IMR-90 (cell line): ENCODE measurements around the gene SP3. TPM values are rescaled to one million over a fixed set of nuclear protein-coding genes. Genes with fewer than 3 reads are reported as not detected.

Experiments used
- ATAC-seq: fragments of 200-7000 bp; cut with Tn5 transposase; 2 replicates; pipeline ENCODE4 v1.9.1; 2020; ENCODE audit warnings: low read depth, mild to moderate bottlenecking, moderate library complexity
- BruUV-seq: library from RNA; stranded (reverse); fragments of 400-500 nt; replicated peaks from 2 replicates; lab custom pipeline; 2021; lab: Mats Ljungman, UMichigan
- CTCF ChIA-PET: fragments of 300-600 bp; formaldehyde crosslinking; extraction: SDS; loops from one replicate; lab custom pipeline; 2021; ENCODE audit warnings: antibody characterized with exemption; lab: Yijun Ruan, JAX
- POLR2A ChIA-PET: fragments of 300-600 bp; sonication (Branson Sonifier 250); formaldehyde crosslinking; loops from one replicate; lab custom pipeline; 2022; ENCODE audit warnings: antibody characterized with exemption; ENCODE audit not compliant: unreplicated experiment; lab: Charles Lee
- DNase-seq: peaks from one replicate; pipeline ENCODE4 v3.0.0; 2013
- H2AFZ ChIP-seq: replicated peaks from 2 replicates; pipeline ENCODE3; 2013; ENCODE audit warnings: low read length, mild to moderate bottlenecking; ENCODE audit not compliant: poor library complexity
- H2AK5ac ChIP-seq: 2 replicates; pipeline ENCODE4 v1.6.1; 2013; ENCODE audit warnings: low read depth, low read length, inconsistent platforms
- H2AK9ac ChIP-seq: replicated peaks from 2 replicates; pipeline ENCODE3; 2013; ENCODE audit warnings: mild to moderate bottlenecking, low read depth, low read length, moderate library complexity; ENCODE audit not compliant: poor library complexity
- H2BK120ac ChIP-seq: 2 replicates; pipeline ENCODE4 v1.6.1; 2013; ENCODE audit warnings: low read depth, low read length, inconsistent platforms
- H2BK15ac ChIP-seq: 3 replicates; pipeline ENCODE4 v1.6.1; 2013; ENCODE audit warnings: low read depth, low read length, inconsistent platforms
- H2BK20ac ChIP-seq: 2 replicates; pipeline ENCODE4 v1.6.1; 2013; ENCODE audit warnings: low read depth, mild to moderate bottlenecking, inconsistent platforms, low read length, moderate library complexity
- H2BK5ac ChIP-seq: 2 replicates; pipeline ENCODE4 v1.6.1; 2013; ENCODE audit warnings: mild to moderate bottlenecking, low read depth, low read length, inconsistent platforms; ENCODE audit not compliant: poor library complexity, severe bottlenecking
- H3K14ac ChIP-seq: replicated peaks from 2 replicates; pipeline ENCODE4 v1.6.1; 2013; ENCODE audit warnings: low read depth, low read length, inconsistent platforms
- H3K18ac ChIP-seq: 2 replicates; pipeline ENCODE4 v1.6.1; 2013; ENCODE audit warnings: low read depth, low read length, control low read depth
- H3K23ac ChIP-seq: 2 replicates; pipeline ENCODE4 v1.6.1; 2013; ENCODE audit warnings: low read depth, low read length, inconsistent platforms
- H3K27ac ChIP-seq: 2 replicates; pipeline ENCODE4 v1.5.1; 2013; ENCODE audit warnings: mild to moderate bottlenecking, control low read depth, low read length; ENCODE audit not compliant: insufficient read depth
- H3K27me3 ChIP-seq: 2 replicates; pipeline ENCODE4 v1.6.1; 2013; ENCODE audit warnings: low read length; ENCODE audit not compliant: control insufficient read depth, insufficient read depth
- H3K36me3 ChIP-seq: 2 replicates; pipeline ENCODE4 v1.6.1; 2013; ENCODE audit warnings: low read length, mixed read lengths; ENCODE audit not compliant: control insufficient read depth, insufficient read depth
- H3K4ac ChIP-seq: 2 replicates; pipeline ENCODE4 v1.6.1; 2013; ENCODE audit warnings: low read depth, low read length, inconsistent platforms
- H3K4me1 ChIP-seq: 2 replicates; pipeline ENCODE4 v1.6.1; 2013; ENCODE audit warnings: low read length, mixed read lengths; ENCODE audit not compliant: control insufficient read depth, insufficient read depth
- H3K4me2 ChIP-seq: 2 replicates; pipeline ENCODE4 v1.6.1; 2013; ENCODE audit warnings: low read depth, mild to moderate bottlenecking, control low read depth, low read length, moderate library complexity
- H3K4me3 ChIP-seq: 2 replicates; pipeline ENCODE4 v1.5.1; 2013; ENCODE audit warnings: low read depth, mild to moderate bottlenecking, control low read depth, low read length, moderate library complexity; ENCODE audit not compliant: insufficient read depth
- H3K56ac ChIP-seq: 2 replicates; pipeline ENCODE4 v1.6.1; 2013; ENCODE audit warnings: low read length, inconsistent platforms; ENCODE audit not compliant: insufficient read depth; ENCODE audit errors: extremely low read depth
- H3K79me1 ChIP-seq, 2 experiments: 2 replicates each; pipeline ENCODE4 v1.6.1; 2013; ENCODE audit warnings: low read length in 2 of 2, inconsistent platforms in 1 of 2, low read depth in 1 of 2
- H3K9ac ChIP-seq: 2 replicates; pipeline ENCODE4 v1.6.1; 2013; ENCODE audit warnings: low read depth, low read length, control low read depth
- H3K9me1 ChIP-seq: 2 replicates; pipeline ENCODE4 v1.6.1; 2013; ENCODE audit warnings: low read length, inconsistent platforms; ENCODE audit not compliant: insufficient read depth
- H3K9me3 ChIP-seq: 2 replicates; pipeline ENCODE4 v1.6.1; 2013; ENCODE audit warnings: low read length; ENCODE audit not compliant: control insufficient read depth, insufficient read depth
- H4K20me1 ChIP-seq: 2 replicates; pipeline ENCODE4 v1.6.1; 2013; ENCODE audit warnings: low read length, inconsistent platforms; ENCODE audit not compliant: insufficient read depth
- H4K5ac ChIP-seq: 2 replicates; pipeline ENCODE4 v1.6.1; 2013; ENCODE audit warnings: mild to moderate bottlenecking, low read depth, low read length, control low read depth
- H4K8ac ChIP-seq, 2 experiments: 2 replicates each; pipeline ENCODE4 v1.6.1; 2013; ENCODE audit warnings: low read depth in 2 of 2, low read length in 2 of 2, control low read depth in 1 of 2, inconsistent platforms in 1 of 2
- H4K91ac ChIP-seq: 2 replicates; pipeline ENCODE4 v1.6.1; 2013; ENCODE audit warnings: low read depth, low read length, inconsistent platforms; ENCODE audit not compliant: insufficient read depth
- BHLHE40 ChIP-seq: fragments of 150-350 bp; IDR thresholded peaks from 2 replicates; pipeline ENCODE4 v1.6.1; 2016; ENCODE audit warnings: mild to moderate bottlenecking, low read depth, low read length
- CEBPB ChIP-seq: IDR thresholded peaks from 2 replicates; pipeline ENCODE4 v1.6.1; 2012; ENCODE audit warnings: low read depth, low read length, improper control_type of control experiment
- CHD1 ChIP-seq: IDR thresholded peaks from 2 replicates; pipeline ENCODE4 v1.6.1; 2012; ENCODE audit warnings: low read depth, low read length, improper control_type of control experiment
- ELK1 ChIP-seq: fragments of 150-350 bp; IDR thresholded peaks from 2 replicates; pipeline ENCODE4 v1.6.1; 2016; ENCODE audit warnings: low read depth, mild to moderate bottlenecking, low read length, moderate library complexity, borderline replicate concordance
- FOS ChIP-seq: fragments of 150-350 bp; IDR thresholded peaks from 2 replicates; pipeline ENCODE4 v1.6.1; 2016; ENCODE audit warnings: low read depth, low read length
- MAFK ChIP-seq: IDR thresholded peaks from 2 replicates; pipeline ENCODE4 v1.6.1; 2012; ENCODE audit warnings: low read depth, low read length, improper control_type of control experiment
- MAZ ChIP-seq: IDR thresholded peaks from 2 replicates; pipeline ENCODE4 v1.6.1; 2012; ENCODE audit warnings: low read depth, mild to moderate bottlenecking, low read length, improper control_type of control experiment, moderate library complexity, borderline replicate concordance
- MXI1 ChIP-seq: IDR thresholded peaks from 2 replicates; pipeline ENCODE4 v1.6.1; 2012; ENCODE audit warnings: low read depth, mild to moderate bottlenecking, low read length, moderate library complexity, borderline replicate concordance
- NFE2L2 ChIP-seq: fragments of 150-350 bp; IDR thresholded peaks from 2 replicates; pipeline ENCODE4 v1.6.1; 2016; ENCODE audit warnings: low read depth, mild to moderate bottlenecking, low read length
- POLR2A ChIP-seq: IDR thresholded peaks from 2 replicates; pipeline ENCODE4 v1.6.1; 2012; ENCODE audit warnings: mild to moderate bottlenecking, low read depth, low read length
- RAD21 ChIP-seq: IDR thresholded peaks from 2 replicates; pipeline ENCODE4 v1.6.1; 2012; ENCODE audit warnings: low read length, improper control_type of control experiment
- RCOR1 ChIP-seq: IDR thresholded peaks from 2 replicates; pipeline ENCODE4 v1.6.1; 2012; ENCODE audit warnings: mild to moderate bottlenecking, low read length, improper control_type of control experiment; ENCODE audit not compliant: insufficient replicate concordance
- RFX5 ChIP-seq: IDR thresholded peaks from 2 replicates; pipeline ENCODE4 v1.8.0; 2012; ENCODE audit warnings: low read depth, mild to moderate bottlenecking, low read length, moderate library complexity
- SMC3 ChIP-seq: fragments of 150-350 bp; IDR thresholded peaks from 2 replicates; pipeline ENCODE4 v1.6.1; 2016; ENCODE audit warnings: low read depth, mild to moderate bottlenecking, antibody characterized with exemption, low read length, moderate library complexity
- USF2 ChIP-seq: fragments of 150-350 bp; IDR thresholded peaks from 2 replicates; pipeline ENCODE4 v1.6.1; 2017; ENCODE audit warnings: mild to moderate bottlenecking, antibody characterized with exemption, low read length, low read depth
- WGBS, 2 experiments: methylation state at CpG; one replicate each; pipeline versions ENCODE4 v1.1.5 to v1.1.7; 2013; ENCODE audit warnings: missing lambda C conversion rate in 2 of 2; ENCODE audit not compliant: insufficient read length in 1 of 2; ENCODE audit errors: extremely low coverage in 2 of 2; 5-methylcytosine and 5-hydroxymethylcytosine counted together
- dilution Hi-C: fragments of 300-500 bp; cut with HindIII; formaldehyde crosslinking; loops from one replicate; pipeline ENCODE4 v1.14.3; 2018; ENCODE audit warnings: low sequenced_read_pairs; ENCODE audit not compliant: unreplicated experiment
- in situ Hi-C: fragments of 300-500 bp; cut with MboI; formaldehyde crosslinking; loops from 3 replicates; pipeline ENCODE4 v1.14.3; 2019; ENCODE audit warnings: low sequenced_read_pairs, inconsistent platforms, mixed read lengths
- intact Hi-C: fragments of 100-400 bp; cut with micrococcal nuclease; formaldehyde crosslinking; loops from 2 replicates; pipeline ENCODE4 v1.10.0; 2022
- polyA plus RNA-seq, 3 experiments: library from polyadenylated mRNA; depleted of rRNA; stranded (reverse); fragments of >200 nt; gene quantifications; 2 replicates each; pipeline ENCODE4 v1.2.3, GENCODE V29; 2012; ENCODE audit warnings: low replicate concordance in 1 of 3
- total RNA-seq: library from RNA; depleted of rRNA; stranded (reverse); fragments of >200 nt; gene quantifications from 2 replicates; pipeline ENCODE4 v1.2.3, GENCODE V29; 2012
- TF ChIP-seq, protein P1 (sequence below): conservative IDR thresholded peaks from 2 replicates; pipeline ENCODE4 v1.5.1; 2012; ENCODE audit warnings: mild to moderate bottlenecking, low read depth, low read length, improper control_type of control experiment

The SP3 gene
- total and polyA plus RNA-seq, 2 of the 4 experiments (the other 2 are of a cell fraction): 26.7 to 136 TPM

DNA sequence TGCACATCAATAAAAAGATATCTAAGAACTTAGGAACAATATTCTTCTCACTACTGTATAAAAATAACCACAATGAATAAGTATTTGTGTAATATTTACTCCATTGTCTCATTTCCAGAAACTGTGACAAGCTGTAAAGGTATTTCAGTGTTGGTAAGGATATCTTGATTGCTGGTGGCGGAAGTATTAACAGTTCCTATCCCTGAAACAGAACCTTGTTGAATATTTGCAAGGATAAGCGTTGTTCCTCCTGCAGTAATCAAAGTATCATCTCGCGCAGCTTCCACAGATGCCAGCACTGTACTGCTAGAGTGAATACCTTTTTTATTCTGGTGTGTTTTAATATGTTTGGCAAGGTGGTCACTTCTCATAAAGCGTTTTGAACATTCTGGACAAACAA is 55.3 kb downstream of the SP3 start:
- Histone ChIP-seq H3K9me3 (no peaks in the 10 kb centered on the region), H2BK5ac (no peak overlapping the region), H2BK20ac (no peak overlapping the region), H3K56ac (no peak overlapping the region), H2AFZ (no peak overlapping the region), H2BK120ac (no peak overlapping the region), H3K9ac (no peak overlapping the region), H3K4ac (no peak overlapping the region), H4K8ac (no peak overlapping the region), H4K20me1 (no peaks in the 10 kb centered on the region; the same call in 1 of the 2 replicates), H3K18ac (no peak overlapping the region), H3K4me1 (no peaks in the 10 kb centered on the region), H3K36me3 (peaks cover 20% of the 10 kb centered on the region), H4K5ac (no peak overlapping the region), H3K23ac (no peak overlapping the region), H3K4me3 (no peak overlapping the region), H2BK15ac (no peak overlapping the region), H3K14ac (no peak overlapping the region), H2AK5ac (no peak overlapping the region), H3K79me1 (peaks cover 7 to 20% of the 10 kb centered on the region in 2 experiments), H3K27ac (no peak overlapping the region), H3K27me3 (no peaks in the 10 kb centered on the region), H3K9me1 (peaks cover 3% of the 10 kb centered on the region; the same call in 1 of the 2 replicates), H4K91ac (no peak overlapping the region), H2AK9ac (no peak overlapping the region), H3K4me2 (no peak overlapping the region)
- WGBS, 2 experiments: 100% methylated on average over 2 of the region's 5 CpGs; no CpG with 5 or more reads in 1 of the 2 experiments
- dilution Hi-C loops: no loop called here
- CTCF ChIA-PET: interaction anchor here (1.3 kb wide), 1 partner anchor 169 kb away, joined by 3 read pairs; no protein-coding TSS in a partner anchor
- peak; percentile 17 for DNase-seq
- intact Hi-C loops: no loop called here
- TF ChIP-seq MAZ (no peak), CEBPB (no peak), MAFK (no peak), RFX5 (no peak), CHD1 (no peak), ELK1 (no peak), POLR2A (no peak), BHLHE40 (no peak), FOS (no peak), USF2 (no peak), SMC3 (no peak), MXI1 (no peak), RCOR1 (no peak), NFE2L2 (no peak), RAD21 (no peak)
- TF ChIP-seq, protein P1, sequence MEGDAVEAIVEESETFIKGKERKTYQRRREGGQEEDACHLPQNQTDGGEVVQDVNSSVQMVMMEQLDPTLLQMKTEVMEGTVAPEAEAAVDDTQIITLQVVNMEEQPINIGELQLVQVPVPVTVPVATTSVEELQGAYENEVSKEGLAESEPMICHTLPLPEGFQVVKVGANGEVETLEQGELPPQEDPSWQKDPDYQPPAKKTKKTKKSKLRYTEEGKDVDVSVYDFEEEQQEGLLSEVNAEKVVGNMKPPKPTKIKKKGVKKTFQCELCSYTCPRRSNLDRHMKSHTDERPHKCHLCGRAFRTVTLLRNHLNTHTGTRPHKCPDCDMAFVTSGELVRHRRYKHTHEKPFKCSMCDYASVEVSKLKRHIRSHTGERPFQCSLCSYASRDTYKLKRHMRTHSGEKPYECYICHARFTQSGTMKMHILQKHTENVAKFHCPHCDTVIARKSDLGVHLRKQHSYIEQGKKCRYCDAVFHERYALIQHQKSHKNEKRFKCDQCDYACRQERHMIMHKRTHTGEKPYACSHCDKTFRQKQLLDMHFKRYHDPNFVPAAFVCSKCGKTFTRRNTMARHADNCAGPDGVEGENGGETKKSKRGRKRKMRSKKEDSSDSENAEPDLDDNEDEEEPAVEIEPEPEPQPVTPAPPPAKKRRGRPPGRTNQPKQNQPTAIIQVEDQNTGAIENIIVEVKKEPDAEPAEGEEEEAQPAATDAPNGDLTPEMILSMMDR: no peak
- POLR2A ChIA-PET: no interaction called here
- in situ Hi-C loops: no loop called here
- ATAC-seq: no peak
- no TSS peak for BruUV-seq
